ENCODE data around the gene EFNA2. TPM values are rescaled to one million over a fixed set of nuclear protein-coding genes. Genes with fewer than 3 reads are reported as not detected.

The EFNA2 gene
- total and polyA plus RNA-seq, 4 donors = 2.8 TPM; not detected in 3

DNA sequence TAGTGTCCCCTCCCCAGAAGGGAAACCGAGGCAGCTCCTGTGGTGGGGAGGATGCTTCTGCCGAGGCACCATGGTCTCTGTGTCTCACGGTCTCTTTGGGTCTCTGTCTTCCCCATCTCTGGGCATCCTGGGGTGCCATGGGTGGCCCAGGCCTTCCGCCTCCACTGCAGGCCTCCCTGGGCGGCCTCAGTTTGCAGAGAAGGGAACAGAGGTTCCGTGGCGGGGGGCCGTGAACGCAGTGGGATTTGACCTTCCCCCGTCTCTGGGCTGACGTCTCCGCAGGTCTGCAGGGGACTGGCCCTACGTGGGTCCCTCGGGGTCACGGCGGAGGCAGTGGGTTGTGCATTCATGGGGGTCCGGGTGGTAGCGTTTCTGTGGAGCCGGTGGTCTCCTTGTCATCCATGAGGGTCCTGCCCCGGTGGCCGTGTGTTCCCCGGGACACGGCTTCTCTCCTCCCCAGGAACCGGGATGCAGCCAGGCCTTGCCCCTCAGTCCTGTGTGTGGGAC is 4.6 kb downstream of the EFNA2 start:
- DNase-seq (no peak), ATAC-seq (ENCODE audit: low FRiP score) (no peak)
- Histone ChIP-seq H3K27me3 (ENCODE audit: control insufficient read depth in 1 of 2, insufficient read depth in 2 of 2, low read length in 1 of 2) (no peaks in the 10 kb centered on the region), H3K27ac (ENCODE audit: low read depth in 1 of 2, low read length in 2 of 2) (no peak overlapping the region), H3K4me1 (ENCODE audit: control insufficient read depth in 1 of 2, insufficient read depth in 2 of 2, low read length in 2 of 2) (no peaks in the 10 kb centered on the region), H3K4me3 (ENCODE audit: low read length in 2 of 2) (no peak overlapping the region), H3K36me3 (ENCODE audit: control insufficient read depth in 1 of 2, insufficient read depth in 2 of 2, low read length in 1 of 2) (no peaks in the 10 kb centered on the region), H3K9me3 (ENCODE audit: control insufficient read depth, low read length) (no peaks in the 10 kb centered on the region)
- intact Hi-C loops (cut with DNase I) = no loop called here
- WGBS, 2 donors = 85 to 90% methylated on average over 24 of the region's 24 CpGs

DNA sequence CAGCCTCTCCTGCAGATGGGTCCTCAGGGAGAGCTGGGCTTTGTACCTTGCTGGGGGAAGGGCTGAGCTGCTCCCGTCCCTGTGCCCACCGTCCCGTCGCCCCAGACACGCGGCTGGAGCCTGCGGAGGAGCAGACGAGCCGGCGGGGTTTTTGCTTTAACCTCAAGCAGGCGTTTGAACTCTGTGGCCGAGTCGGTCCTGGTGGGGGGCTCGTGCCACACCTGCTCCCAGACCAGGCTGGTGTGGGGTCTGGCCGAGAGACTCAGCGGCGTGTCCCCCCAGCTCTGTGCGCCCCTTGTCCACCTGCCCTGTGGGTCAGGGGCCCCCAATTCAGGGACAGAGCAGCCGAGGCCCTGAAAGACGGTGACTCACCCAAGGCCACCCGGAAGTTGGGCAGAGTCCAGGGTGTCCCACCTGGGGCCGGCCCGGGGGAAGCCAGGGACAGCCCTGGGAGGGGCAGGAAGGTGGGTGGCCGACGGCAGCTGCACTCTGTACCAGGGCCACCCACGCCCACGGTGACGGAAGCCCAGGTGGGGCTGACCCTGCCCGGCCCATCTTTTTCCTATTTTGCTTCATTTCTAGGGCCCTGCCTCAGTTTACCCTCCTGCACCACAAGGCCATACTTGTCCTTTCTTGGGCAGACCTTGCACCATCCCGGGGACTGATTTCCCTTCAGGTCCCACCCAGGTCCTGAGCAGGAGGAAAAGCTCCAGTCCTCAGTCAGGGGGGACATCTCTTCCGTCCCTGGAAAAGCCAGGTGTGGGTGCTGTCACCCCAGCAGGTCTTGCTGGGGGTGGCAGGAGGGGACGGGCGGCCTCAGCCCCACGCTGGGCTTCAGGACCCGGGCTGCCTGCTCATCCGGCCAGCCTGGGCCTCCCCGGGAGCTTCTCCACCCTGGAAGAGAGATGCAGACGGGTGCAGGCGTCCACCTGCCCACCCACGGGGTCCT is 5.3 kb downstream of the EFNA2 start:
- ATAC-seq (ENCODE audit: low FRiP score) = no peak
- DNase-seq = no peak
- intact Hi-C loops (cut with DNase I) = no loop called here
- Histone ChIP-seq H3K4me1 (ENCODE audit: control insufficient read depth in 1 of 2, insufficient read depth in 2 of 2, low read length in 2 of 2) (no peaks in the 10 kb centered on the region), H3K4me3 (ENCODE audit: low read length in 2 of 2) (no peak overlapping the region), H3K9me3 (ENCODE audit: control insufficient read depth, low read length) (no peaks in the 10 kb centered on the region), H3K27me3 (ENCODE audit: control insufficient read depth in 1 of 2, insufficient read depth in 2 of 2, low read length in 1 of 2) (no peaks in the 10 kb centered on the region), H3K27ac (ENCODE audit: low read depth in 1 of 2, low read length in 2 of 2) (no peak overlapping the region), H3K36me3 (ENCODE audit: control insufficient read depth in 1 of 2, insufficient read depth in 2 of 2, low read length in 1 of 2) (no peaks in the 10 kb centered on the region)
- WGBS, 2 donors = 77 to 80% methylated on average over 38 to 40 of the region's 40 CpGs

DNA sequence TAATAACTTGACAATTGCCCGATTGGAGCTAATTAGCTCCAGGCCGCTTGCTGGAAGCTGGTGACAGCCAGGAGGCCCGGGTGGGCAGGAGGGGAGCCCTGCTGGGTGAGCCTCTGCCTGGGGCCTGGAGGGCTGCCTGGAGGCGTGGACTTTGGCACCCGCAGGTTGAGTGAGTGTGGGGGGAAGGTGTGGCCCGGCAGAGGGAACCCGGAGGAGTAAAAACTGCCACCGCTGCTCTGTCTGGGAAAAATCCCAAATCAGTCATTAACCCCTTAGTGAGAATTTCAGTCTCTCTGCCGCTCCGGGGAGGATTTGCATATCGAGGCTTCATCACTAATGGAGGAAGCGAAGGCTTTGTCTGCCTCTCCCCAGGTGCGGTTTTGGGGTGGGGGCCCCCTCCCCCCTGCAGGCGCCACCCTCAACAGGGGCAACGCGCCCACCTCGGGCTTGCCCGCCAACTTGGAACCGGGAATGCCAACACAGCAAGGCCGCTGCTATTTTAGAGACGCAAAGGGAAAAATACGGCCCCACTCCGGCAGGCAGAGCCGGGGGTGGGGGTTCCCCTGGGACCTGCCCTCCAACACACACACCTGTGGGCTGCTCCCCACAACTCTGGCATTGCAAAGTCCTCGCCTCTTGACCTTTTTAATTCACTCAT is 6.2 kb downstream of the EFNA2 start:
- Histone ChIP-seq H3K4me3 (ENCODE audit: low read length in 2 of 2) (no peak overlapping the region), H3K27ac (ENCODE audit: low read depth in 1 of 2, low read length in 2 of 2) (no peak overlapping the region), H3K9me3 (ENCODE audit: control insufficient read depth, low read length) (no peaks in the 10 kb centered on the region), H3K4me1 (ENCODE audit: control insufficient read depth in 1 of 2, insufficient read depth in 2 of 2, low read length in 2 of 2) (no peaks in the 10 kb centered on the region), H3K36me3 (ENCODE audit: control insufficient read depth in 1 of 2, insufficient read depth in 2 of 2, low read length in 1 of 2) (no peaks in the 10 kb centered on the region), H3K27me3 (ENCODE audit: control insufficient read depth in 1 of 2, insufficient read depth in 2 of 2, low read length in 1 of 2) (no peaks in the 10 kb centered on the region)
- ATAC-seq (ENCODE audit: low FRiP score) (no peak), DNase-seq (no peak)
- WGBS, 2 donors = 22 to 36% methylated on average over 24 to 25 of the region's 25 CpGs
- intact Hi-C loops (cut with DNase I) = no loop called here

DNA sequence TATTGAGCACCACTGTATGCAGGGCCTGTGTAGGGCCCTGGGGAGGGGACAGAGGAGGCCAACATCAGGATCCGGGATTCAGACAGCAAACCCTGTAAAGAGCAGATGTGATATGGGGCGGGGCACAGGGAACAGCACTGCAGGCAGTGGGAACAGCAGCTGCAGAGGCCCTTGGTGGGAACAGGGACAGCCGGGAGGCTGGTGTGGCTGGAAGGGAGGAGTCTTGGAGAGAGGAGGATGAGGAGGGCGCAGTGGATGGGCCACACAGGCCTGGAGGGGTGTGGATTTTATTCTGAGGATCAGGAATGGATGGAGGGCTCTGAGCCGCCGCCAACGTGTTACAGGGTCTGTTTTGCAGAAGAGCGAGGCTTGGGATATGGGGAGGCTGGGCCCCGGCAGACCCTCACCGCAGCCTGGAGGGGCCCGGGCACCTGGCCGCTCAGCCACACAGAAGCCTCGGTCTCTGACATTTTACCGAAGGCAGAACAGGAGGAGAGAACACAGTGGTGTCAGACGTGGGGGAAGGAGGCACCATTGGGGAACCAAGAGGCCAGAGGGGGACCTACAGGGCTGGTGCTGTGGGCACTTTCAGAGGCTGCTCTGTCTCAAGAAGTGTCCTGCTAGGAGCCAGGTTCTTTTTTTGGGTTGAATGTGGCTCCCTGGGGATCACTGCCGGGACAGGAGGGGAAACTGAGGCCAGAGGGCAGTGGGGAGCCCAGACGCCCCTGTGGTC is 6.9 kb downstream of the EFNA2 start:
- no peak overlapping the region for H3K27ac ChIP-seq (ENCODE audit: low read depth in 1 of 2, low read length in 2 of 2)
- no peaks in the 10 kb centered on the region for H3K9me3 ChIP-seq (ENCODE audit: control insufficient read depth, low read length)
- no peaks in the 10 kb centered on the region for H3K36me3 ChIP-seq (ENCODE audit: control insufficient read depth in 1 of 2, insufficient read depth in 2 of 2, low read length in 1 of 2)
- H3K27me3 ChIP-seq (ENCODE audit: control insufficient read depth in 1 of 2, insufficient read depth in 2 of 2, low read length in 1 of 2) = no peaks in the 10 kb centered on the region
- intact Hi-C loops (cut with DNase I) = no loop called here
- no peak overlapping the region for H3K4me3 ChIP-seq (ENCODE audit: low read length in 2 of 2)
- 86 to 87% methylated on average over 17 of the region's 17 CpGs for WGBS, 2 donors
- no peaks in the 10 kb centered on the region for H3K4me1 ChIP-seq (ENCODE audit: control insufficient read depth in 1 of 2, insufficient read depth in 2 of 2, low read length in 2 of 2)
- DNase-seq = no peak
- no peak for ATAC-seq (ENCODE audit: low FRiP score)

DNA sequence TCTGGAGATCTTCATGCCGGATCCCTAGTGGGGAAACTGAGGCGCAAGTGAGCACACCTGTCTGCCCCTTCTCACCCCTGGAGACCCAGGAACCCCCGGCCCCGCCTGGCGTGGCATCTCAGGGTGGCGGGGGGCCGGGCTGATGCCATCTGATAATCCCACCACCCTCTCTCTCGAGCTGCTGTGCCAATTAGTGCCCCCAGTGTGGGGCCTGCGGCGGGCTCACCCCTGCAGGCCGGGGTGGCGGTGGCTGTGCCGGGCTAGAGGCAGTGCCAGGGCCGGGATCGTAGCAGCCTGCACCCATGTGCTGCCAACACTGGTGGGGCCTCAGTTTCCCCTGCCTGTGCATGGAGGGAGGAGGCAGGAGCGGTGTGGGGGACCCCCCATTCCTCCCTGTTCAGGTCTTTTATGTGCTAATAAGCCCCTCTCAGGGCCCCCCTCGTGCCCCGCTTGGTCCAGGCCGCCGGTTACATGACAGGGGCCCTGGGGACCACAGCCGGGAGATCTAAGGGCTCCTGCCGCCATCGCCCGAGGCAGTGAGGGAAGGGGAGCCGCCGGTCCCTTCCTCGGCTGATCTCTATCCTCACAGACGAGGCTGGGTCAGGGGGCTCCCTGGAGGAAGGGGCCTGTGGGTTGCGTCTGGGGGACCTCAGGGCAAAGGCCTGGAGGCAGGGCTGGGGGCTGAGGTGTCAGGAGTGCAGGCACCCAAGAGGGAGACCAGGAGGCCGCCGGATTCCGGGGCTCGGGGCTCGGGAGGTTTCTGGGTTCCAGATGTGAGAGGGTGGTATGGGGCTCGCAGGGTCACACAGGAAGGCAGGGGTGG is 8.3 kb downstream of the EFNA2 start:
- DNase-seq = no peak
- H3K4me1 ChIP-seq (ENCODE audit: control insufficient read depth in 1 of 2, insufficient read depth in 2 of 2, low read length in 2 of 2) = no peaks in the 10 kb centered on the region
- no peak overlapping the region for H3K27ac ChIP-seq (ENCODE audit: low read depth in 1 of 2, low read length in 2 of 2)
- WGBS, 2 donors = 82 to 88% methylated on average over 30 to 35 of the region's 35 CpGs
- intact Hi-C loops (cut with DNase I) = no loop called here
- H3K9me3 ChIP-seq (ENCODE audit: control insufficient read depth, low read length) = no peaks in the 10 kb centered on the region
- no peak for ATAC-seq (ENCODE audit: low FRiP score)
- no peak overlapping the region for H3K4me3 ChIP-seq (ENCODE audit: low read length in 2 of 2)
- no peaks in the 10 kb centered on the region for H3K27me3 ChIP-seq (ENCODE audit: control insufficient read depth in 1 of 2, insufficient read depth in 2 of 2, low read length in 1 of 2)
- H3K36me3 ChIP-seq (ENCODE audit: control insufficient read depth in 1 of 2, insufficient read depth in 2 of 2, low read length in 1 of 2) = no peaks in the 10 kb centered on the region

DNA sequence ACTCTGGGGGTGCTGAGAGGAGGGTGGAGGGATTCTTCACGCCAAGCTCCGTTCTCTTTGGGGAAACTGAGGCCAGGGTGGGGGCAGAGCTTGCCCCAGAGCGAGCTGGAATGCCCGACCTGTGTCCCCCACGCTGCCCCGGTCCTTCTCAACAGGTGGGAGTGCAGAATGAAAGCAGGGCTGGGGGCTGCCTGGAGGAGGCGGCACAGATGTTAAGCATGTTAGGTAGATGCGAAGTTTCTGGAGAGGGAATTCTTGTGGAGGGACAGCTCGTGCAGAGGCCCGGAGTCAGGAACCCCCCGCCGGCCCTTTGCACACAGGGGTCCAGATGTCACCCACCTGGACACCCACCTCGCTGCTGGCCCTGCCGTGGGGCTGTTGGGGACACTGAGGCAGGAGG is 9.0 kb downstream of the EFNA2 start:
- Histone ChIP-seq H3K36me3 (ENCODE audit: control insufficient read depth in 1 of 2, insufficient read depth in 2 of 2, low read length in 1 of 2) (no peaks in the 10 kb centered on the region), H3K9me3 (ENCODE audit: control insufficient read depth, low read length) (no peaks in the 10 kb centered on the region), H3K27ac (ENCODE audit: low read depth in 1 of 2, low read length in 2 of 2) (no peak overlapping the region), H3K4me1 (ENCODE audit: control insufficient read depth in 1 of 2, insufficient read depth in 2 of 2, low read length in 2 of 2) (no peaks in the 10 kb centered on the region), H3K27me3 (ENCODE audit: control insufficient read depth in 1 of 2, insufficient read depth in 2 of 2, low read length in 1 of 2) (no peaks in the 10 kb centered on the region), H3K4me3 (ENCODE audit: low read length in 2 of 2) (no peak overlapping the region)
- WGBS, 2 donors = 72 to 74% methylated on average over 14 of the region's 14 CpGs
- intact Hi-C loops (cut with DNase I) = no loop called here
- ATAC-seq (ENCODE audit: low FRiP score) (no peak), DNase-seq (no peak)

DNA sequence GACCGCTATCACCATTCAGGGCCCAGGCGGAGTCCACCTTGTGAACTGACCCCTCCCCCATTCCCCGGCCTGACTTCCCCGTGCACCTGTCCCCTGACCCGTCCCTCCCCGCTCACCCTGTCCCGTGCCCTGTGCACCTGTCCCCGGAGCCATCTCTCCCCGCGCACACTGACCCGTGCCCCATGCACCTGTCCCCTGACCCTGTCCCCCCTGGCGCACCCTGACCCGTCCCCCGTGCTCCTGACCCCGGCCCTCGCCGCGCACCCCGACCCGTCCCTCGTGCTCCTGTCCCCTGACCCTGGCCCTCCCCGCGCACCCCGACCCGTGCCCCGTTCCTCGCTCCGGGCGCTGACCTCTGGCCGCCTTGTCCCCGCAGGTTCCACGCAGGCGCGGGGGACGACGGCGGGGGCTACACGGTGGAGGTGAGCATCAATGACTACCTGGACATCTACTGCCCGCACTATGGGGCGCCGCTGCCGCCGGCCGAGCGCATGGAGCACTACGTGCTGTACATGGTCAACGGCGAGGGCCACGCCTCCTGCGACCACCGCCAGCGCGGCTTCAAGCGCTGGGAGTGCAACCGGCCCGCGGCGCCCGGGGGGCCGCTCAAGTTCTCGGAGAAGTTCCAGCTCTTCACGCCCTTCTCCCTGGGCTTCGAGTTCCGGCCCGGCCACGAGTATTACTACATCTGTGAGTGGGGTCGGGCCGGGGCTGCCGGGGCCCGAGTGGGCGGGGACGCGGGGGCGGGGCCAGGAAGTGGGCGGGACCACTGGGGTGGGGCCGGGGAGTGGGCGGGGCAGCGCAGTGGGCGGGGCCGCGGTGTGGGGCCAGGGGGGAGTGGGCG is 9.7 kb downstream of the EFNA2 start:
- Histone ChIP-seq H3K4me1 (ENCODE audit: control insufficient read depth in 1 of 2, insufficient read depth in 2 of 2, low read length in 2 of 2) (no peaks in the 10 kb centered on the region), H3K9me3 (ENCODE audit: control insufficient read depth, low read length) (no peaks in the 10 kb centered on the region), H3K36me3 (ENCODE audit: control insufficient read depth in 1 of 2, insufficient read depth in 2 of 2, low read length in 1 of 2) (no peaks in the 10 kb centered on the region), H3K27ac (ENCODE audit: low read depth in 1 of 2, low read length in 2 of 2) (no peak overlapping the region), H3K4me3 (ENCODE audit: low read length in 2 of 2) (no peak overlapping the region), H3K27me3 (ENCODE audit: control insufficient read depth in 1 of 2, insufficient read depth in 2 of 2, low read length in 1 of 2) (no peaks in the 10 kb centered on the region)
- ATAC-seq (ENCODE audit: low FRiP score) (no peak), DNase-seq (no peak)
- intact Hi-C loops (cut with DNase I) = no loop called here
- WGBS, 2 donors = 13 to 14% methylated on average over 45 to 82 of the region's 82 CpGs

Measured in aorta (tissue), 5 donors.